Measurements from ENCODE around the gene LLGL2.
A peak's percentile ranks its signal among the peaks of the same experiment; 100 is the strongest.
"Not testable (repeated sequence)": the region's sequence is repeated elsewhere in the genome, so short reads cannot be mapped to it uniquely, and the experiment has no call there.

Gene LLGL2

GRCh38 chr17:75507733-75508719 lies 17.5 kb upstream of the LLGL2 start:
- no peak for DNase-seq (ENCODE audit: low read depth in 2 of 2, low spot score in 1 of 2)

- no peak for DNase-seq (ENCODE audit: low read depth in 2 of 2, low spot score in 1 of 2)
Observed at GRCh38 chr17:75508931-75509361, 16.6 kb upstream of the LLGL2 start.

GRCh38 chr17:75509528-75510258 lies 15.8 kb upstream of the LLGL2 start:
- DNase-seq (ENCODE audit: low read depth in 2 of 2, low spot score in 1 of 2) = no peak

- no peak for DNase-seq (ENCODE audit: low read depth in 2 of 2, low spot score in 1 of 2)
Observed at GRCh38 chr17:75511270-75511609, 14.3 kb upstream of the LLGL2 start.

GRCh38 chr17:75511610-75512575 lies 13.6 kb upstream of the LLGL2 start:
- no peak for DNase-seq (ENCODE audit: low read depth in 2 of 2, low spot score in 1 of 2)

- no peak for DNase-seq (ENCODE audit: low read depth in 2 of 2, low spot score in 1 of 2)
Observed at GRCh38 chr17:75512926-75513640, 12.4 kb upstream of the LLGL2 start.

- no peak for DNase-seq (ENCODE audit: low read depth in 2 of 2, low spot score in 1 of 2)
Observed at GRCh38 chr17:75513641-75514000, 11.9 kb upstream of the LLGL2 start.

- DNase-seq (ENCODE audit: low read depth in 2 of 2, low spot score in 1 of 2) = no peak
Observed at GRCh38 chr17:75514299-75514918, 11.1 kb upstream of the LLGL2 start.

GRCh38 chr17:75514919-75515495 lies 10.5 kb upstream of the LLGL2 start:
- DNase-seq (ENCODE audit: low read depth in 2 of 2, low spot score in 1 of 2) = no peak

- peak; percentile 37 to 50 for DNase-seq (ENCODE audit: low read depth in 2 of 2, low spot score in 1 of 2)
Observed at GRCh38 chr17:75515496-75516254, 9.8 kb upstream of the LLGL2 start, which contains the start of gene CASKIN2. Gene CASKIN2, minus strand, starts transcription at chr17:75515537. Its CDS starts 1,733 bp downstream, at chr17:75513804.

- peak; percentile 84 to 92 for DNase-seq (ENCODE audit: low read depth in 2 of 2, low spot score in 1 of 2)
Observed at GRCh38 chr17:75516255-75516618, 9.3 kb upstream of the LLGL2 start, which contains the start of gene TSEN54. Gene TSEN54, plus strand, starts transcription at chr17:75516528. Its CDS starts 33 bp downstream, at chr17:75516561.

GRCh38 chr17:75516619-75517296 lies 8.7 kb upstream of the LLGL2 start:
- DNase-seq (ENCODE audit: low read depth in 2 of 2, low spot score in 1 of 2) = no peak

GRCh38 chr17:75517297-75517865 lies 8.1 kb upstream of the LLGL2 start:
- no peak for DNase-seq (ENCODE audit: low read depth in 2 of 2, low spot score in 1 of 2)

GRCh38 chr17:75518201-75518600 lies 7.3 kb upstream of the LLGL2 start:
- DNase-seq (ENCODE audit: low read depth in 2 of 2, low spot score in 1 of 2) = no peak

- no peak for DNase-seq (ENCODE audit: low read depth in 2 of 2, low spot score in 1 of 2)
Observed at GRCh38 chr17:75518983-75519537, 6.4 kb upstream of the LLGL2 start.

GRCh38 chr17:75520413-75520812 lies 5.1 kb upstream of the LLGL2 start:
- DNase-seq (ENCODE audit: low read depth in 2 of 2, low spot score in 1 of 2) = not testable (repeated sequence)

- no peak for DNase-seq (ENCODE audit: low read depth in 2 of 2, low spot score in 1 of 2)
Observed at GRCh38 chr17:75521290-75521689, 4.2 kb upstream of the LLGL2 start.

All from stimulated activated CD8-positive, alpha-beta memory T cell treated with anti-CD3 and anti-CD28 coated beads, Interleukin-4, amount 100 ng/mL, for 1 hour (primary cell).